AG09309 (cell line): ENCODE data around the gene ZNF136.

Experiments used
- DNase-seq: peaks from one replicate; pipeline ENCODE4 v3.0.0-alpha.2; 2010; ENCODE audit warnings: low read depth
- H3K4me3 ChIP-seq: 2 replicates; pipeline ENCODE4 v1.5.1; 2011; ENCODE audit warnings: mild to moderate bottlenecking, low read depth, low read length, moderate library complexity; ENCODE audit not compliant: control insufficient read depth
- TF ChIP-seq, protein P1 (sequence below): IDR thresholded peaks from 2 replicates; pipeline ENCODE4 v1.5.1; 2011; ENCODE audit warnings: mild to moderate bottlenecking, low read depth, low read length, inconsistent platforms; ENCODE audit not compliant: insufficient read depth, control insufficient read depth; ENCODE audit errors: missing control alignments

ZNF136 gene

DNA sequence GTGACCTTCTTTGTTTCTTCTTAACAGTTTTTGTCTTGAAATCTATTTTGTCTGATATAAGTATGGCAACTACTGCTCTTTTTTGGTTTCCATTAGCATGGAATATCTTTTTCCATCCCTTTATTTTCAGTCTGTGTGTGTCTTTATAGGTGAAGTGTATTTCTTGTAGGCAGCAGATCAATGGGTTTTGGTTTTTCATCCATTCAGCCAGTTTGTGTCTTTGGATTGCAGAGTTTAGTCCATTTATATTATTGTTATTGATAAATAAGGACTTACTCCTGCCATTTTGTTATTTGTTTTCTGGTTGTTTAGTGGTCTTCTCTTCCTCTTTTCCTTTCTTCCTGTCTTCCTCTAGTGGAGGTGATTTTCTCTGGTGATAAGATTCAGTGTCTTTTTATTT, 54.4 kb downstream of the ZNF136 start:
- H3K4me3 ChIP-seq, result no peak overlapping the region
- TF ChIP-seq, protein P1, sequence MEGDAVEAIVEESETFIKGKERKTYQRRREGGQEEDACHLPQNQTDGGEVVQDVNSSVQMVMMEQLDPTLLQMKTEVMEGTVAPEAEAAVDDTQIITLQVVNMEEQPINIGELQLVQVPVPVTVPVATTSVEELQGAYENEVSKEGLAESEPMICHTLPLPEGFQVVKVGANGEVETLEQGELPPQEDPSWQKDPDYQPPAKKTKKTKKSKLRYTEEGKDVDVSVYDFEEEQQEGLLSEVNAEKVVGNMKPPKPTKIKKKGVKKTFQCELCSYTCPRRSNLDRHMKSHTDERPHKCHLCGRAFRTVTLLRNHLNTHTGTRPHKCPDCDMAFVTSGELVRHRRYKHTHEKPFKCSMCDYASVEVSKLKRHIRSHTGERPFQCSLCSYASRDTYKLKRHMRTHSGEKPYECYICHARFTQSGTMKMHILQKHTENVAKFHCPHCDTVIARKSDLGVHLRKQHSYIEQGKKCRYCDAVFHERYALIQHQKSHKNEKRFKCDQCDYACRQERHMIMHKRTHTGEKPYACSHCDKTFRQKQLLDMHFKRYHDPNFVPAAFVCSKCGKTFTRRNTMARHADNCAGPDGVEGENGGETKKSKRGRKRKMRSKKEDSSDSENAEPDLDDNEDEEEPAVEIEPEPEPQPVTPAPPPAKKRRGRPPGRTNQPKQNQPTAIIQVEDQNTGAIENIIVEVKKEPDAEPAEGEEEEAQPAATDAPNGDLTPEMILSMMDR, result no peak
- no peak for DNase-seq

DNA sequence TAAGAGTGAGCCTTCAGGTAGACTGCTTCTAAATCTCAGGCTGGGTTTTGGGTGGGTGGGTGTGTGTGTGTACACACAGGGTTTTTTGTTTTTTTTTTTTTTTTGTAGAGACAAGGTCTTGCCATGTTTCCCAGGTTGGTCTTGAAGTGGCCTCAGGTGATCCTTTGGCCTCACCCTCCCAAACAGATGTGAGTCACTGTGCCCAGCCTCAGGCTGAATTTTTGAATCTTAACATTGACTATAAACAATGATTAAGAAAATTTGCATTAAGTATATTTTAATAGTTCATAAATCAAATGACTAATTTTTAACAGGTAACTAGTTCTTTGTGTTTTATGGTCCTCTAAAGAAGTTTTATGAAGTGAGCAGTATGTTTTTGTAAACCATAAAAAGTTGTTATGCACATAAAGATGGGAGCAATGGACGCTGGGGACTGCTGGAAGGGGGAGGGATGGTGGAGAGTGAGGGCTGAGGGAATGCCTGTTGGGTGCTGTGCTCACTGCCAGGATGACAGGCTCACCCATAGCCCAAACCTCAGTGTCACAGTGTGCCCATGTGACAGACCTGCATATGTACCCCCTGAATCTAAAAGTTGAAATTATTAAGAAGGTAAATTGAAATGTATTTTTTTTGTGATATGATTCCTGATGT, 60.2 kb downstream of the ZNF136 start:
- no peak for DNase-seq
- TF ChIP-seq, protein P1, result no peak
- H3K4me3 ChIP-seq, result no peak overlapping the region

DNA sequence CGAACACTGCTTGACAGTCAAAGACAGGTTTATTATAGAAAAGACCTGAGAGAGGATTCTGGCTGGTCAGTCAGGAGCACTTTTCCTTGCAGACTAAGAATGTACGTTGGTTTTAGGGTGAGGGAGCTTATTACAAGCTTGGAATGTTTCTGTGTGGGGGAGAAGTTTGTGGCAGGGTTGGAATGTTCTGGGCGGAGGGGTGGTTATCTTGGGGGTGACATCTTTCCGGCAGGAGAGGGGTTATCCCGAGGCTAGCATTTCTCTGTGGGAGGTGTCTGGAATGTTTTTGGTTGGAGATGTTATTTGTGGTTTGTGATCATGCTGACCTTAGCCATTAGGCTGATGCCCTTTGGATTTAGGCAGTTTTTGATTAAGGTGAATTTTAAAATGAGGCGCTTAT, 61.8 kb downstream of the ZNF136 start:
- TF ChIP-seq, protein P1, result no peak
- no peak for DNase-seq
- H3K4me3 ChIP-seq, result no peak overlapping the region

DNA sequence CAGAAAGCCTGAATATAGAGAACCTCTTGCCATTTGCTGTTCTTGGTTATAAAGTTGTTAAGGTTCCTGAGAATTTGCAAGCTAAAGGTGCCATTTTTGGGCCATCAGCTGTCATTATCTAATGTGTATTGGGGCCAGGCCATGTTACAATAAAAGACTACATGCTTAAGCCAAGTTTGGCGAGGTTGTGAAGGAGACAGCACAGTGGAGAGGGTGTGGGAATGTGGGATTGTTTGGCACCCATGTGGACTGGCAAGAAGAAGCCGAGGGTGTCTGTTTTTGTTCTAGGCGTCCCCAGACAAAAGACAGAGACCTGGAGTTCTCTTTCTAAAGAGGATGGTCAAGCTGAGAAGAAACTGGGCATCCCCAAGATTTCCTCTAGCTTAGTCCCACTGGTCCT, 67.1 kb downstream of the ZNF136 start:
- TF ChIP-seq, protein P1, result no peak
- H3K4me3 ChIP-seq, result no peak overlapping the region
- DNase-seq, result no peak

DNA sequence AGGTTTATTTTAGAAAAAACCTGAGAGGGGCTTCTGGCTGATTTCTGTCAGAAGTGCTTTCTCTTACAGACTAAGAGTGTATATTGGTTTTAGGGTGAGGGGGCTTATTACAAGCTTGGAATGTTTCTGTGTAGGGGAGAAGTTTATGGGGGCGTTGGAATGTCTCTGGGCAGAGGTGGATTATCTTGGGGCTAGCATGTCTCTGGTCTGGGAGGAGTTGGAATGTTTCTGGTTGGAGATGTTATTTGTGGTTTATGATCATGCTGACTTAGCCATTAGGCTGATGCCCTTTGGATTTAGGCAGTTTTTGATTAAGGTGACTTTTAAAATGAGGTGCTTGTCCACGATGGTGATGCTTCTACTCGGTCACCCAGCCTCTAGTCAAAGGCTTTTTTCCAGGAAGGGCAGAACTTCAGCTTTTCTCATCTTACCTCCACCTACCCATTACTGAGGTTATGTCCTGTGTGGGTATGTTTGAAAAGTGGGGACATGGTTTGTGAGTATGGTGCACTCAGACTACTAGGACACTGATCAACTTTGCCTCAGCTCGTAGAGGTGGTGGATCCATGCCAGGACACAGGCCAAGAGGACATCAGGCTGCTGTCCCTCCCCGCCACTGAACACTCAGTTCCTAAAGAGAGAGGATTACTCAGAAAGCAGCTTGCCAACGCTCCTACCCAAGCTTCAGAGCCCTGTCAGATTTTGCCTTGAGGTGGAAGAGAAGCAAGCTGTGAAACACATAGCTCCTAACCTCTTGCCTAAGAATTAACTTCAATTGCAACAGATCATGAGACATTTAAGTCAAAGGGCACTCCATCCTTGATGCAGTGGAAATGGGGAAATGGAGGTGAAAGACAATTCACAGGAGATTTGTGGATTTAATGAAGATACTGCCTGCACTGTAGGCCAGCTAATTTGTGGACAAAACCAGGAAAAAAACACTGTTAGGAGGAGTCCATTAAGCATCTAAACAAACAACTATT, 68.1 kb downstream of the ZNF136 start:
- DNase-seq, result no peak
- H3K4me3 ChIP-seq, result no peak overlapping the region
- TF ChIP-seq, protein P1, result no peak

DNA sequence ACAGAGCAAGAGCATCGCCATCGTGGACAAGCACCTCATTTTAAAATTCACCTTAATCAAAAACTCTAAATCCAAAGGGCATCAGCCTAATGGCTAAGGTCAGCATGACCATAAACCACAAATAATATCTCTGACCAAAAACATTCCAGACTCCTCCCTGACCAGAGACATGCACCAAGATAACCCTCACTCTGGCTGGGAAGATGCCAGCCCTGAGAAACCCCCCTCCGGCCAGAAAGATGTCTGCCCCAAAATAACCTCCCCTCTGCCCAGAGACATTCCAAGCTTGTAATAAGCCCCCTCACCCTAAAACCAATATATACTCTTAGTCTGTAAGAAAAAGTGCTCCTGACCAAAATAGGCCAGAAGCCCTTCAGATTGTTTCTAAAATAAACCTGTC, 70.1 kb downstream of the ZNF136 start:
- DNase-seq, result no peak
- no peak overlapping the region for H3K4me3 ChIP-seq
- TF ChIP-seq, protein P1, result no peak
